ENCODE results near the gene OR10T2.
"Not testable (repeated sequence)": the region's sequence is repeated elsewhere in the genome, so short reads cannot be mapped to it uniquely, and the experiment has no call there.

Gene OR10T2

GRCh38 chr1:158356616-158357015 lies 42.6 kb downstream of the OR10T2 start:
- DNase-seq (ENCODE audit: low read depth) = no peak

- no peak for DNase-seq (ENCODE audit: low read depth)
Observed at GRCh38 chr1:158355773-158356285, 43.4 kb downstream of the OR10T2 start.

DNA sequence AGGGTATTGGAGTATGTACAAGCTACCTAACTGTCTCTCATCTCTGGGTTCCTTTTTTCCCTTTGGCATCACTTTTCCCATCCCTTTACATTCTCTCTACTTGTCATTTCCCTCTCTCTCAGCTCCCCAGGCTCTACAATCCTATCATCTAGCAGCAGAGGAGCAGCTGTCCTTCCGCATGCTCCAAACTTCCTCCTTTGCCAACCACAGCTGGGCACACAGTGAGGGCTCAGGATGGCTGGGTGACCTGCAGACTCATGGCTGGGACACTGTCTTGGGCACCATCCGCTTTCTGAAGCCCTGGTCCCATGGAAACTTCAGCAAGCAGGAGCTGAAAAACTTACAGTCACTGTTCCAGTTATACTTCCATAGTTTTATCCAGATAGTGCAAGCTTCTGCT lies 45.0 kb downstream of the OR10T2 start:
- no peak for DNase-seq (ENCODE audit: low read depth)

- DNase-seq (ENCODE audit: low read depth) = no peak
Observed at GRCh38 chr1:158353303-158354075, 45.8 kb downstream of the OR10T2 start, which contains the start of gene CD1E. Gene CD1E, plus strand, starts transcription at chr1:158353894. Its CDS starts 95 bp downstream, at chr1:158353989.

DNA sequence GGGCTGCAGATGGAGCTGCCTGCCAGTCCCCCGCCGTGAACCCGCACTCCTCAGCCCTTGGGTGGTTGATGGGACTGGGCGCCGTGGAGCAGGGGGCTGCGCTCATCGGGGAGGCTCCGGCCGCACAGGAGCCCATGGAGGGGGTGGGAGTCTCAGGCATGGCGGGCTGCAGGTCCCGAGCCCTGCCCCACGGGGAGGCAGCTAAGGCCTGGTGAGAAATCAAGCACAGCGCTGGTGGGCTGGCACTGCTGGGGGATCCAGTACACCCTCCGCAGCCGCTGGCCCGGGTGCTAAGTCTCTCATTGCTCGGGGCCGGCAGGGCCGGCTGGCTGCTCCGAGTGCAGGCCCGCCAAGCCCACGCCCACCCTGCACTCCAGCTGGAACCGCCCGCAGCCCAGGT lies 50.3 kb downstream of the OR10T2 start:
- DNase-seq (ENCODE audit: low read depth) = not testable (repeated sequence)
